ENCODE results near the gene TNKS1BP1.

Gene TNKS1BP1

GRCh38 chr11:57361926-57362325 lies 37.2 kb upstream of the TNKS1BP1 start:
- no peak for TF ChIP-seq FOXP2 (optimal IDR thresholded peaks at IDR 0.05; ENCODE audit: borderline replicate concordance, extremely low read depth, extremely low read length, insufficient read depth)
- TF ChIP-seq REST (IDR thresholded peaks at IDR 0.05; ENCODE audit: insufficient read depth in 1 of 2, low read depth in 2 of 2, low read length in 2 of 2) = no peak
- no peak for TF ChIP-seq SIN3A (IDR thresholded peaks at IDR 0.05; ENCODE audit: borderline replicate concordance, insufficient read depth, low read length)
- no peak for TF ChIP-seq TAF1 (IDR thresholded peaks at IDR 0.05; ENCODE audit: borderline replicate concordance, insufficient read depth, low read length)
- no peak for TF ChIP-seq POLR2AphosphoS5 (IDR thresholded peaks at IDR 0.05; ENCODE audit: low read depth, low read length)

GRCh38 chr11:57360991-57361390 lies 36.2 kb upstream of the TNKS1BP1 start:
- TF ChIP-seq TAF1 (IDR thresholded peaks at IDR 0.05; ENCODE audit: borderline replicate concordance, insufficient read depth, low read length) (no peak), FOXP2 (optimal IDR thresholded peaks at IDR 0.05; ENCODE audit: borderline replicate concordance, extremely low read depth, extremely low read length, insufficient read depth) (no peak), REST (IDR thresholded peaks at IDR 0.05; ENCODE audit: insufficient read depth in 1 of 2, low read depth in 2 of 2, low read length in 2 of 2) (no peak), SIN3A (IDR thresholded peaks at IDR 0.05; ENCODE audit: borderline replicate concordance, insufficient read depth, low read length) (no peak), POLR2AphosphoS5 (IDR thresholded peaks at IDR 0.05; ENCODE audit: low read depth, low read length) (no peak)

GRCh38 chr11:57359896-57360690 lies 35.3 kb upstream of the TNKS1BP1 start:
- TF ChIP-seq TAF1 (IDR thresholded peaks at IDR 0.05; ENCODE audit: borderline replicate concordance, insufficient read depth, low read length) = no peak
- TF ChIP-seq SIN3A (IDR thresholded peaks at IDR 0.05; ENCODE audit: borderline replicate concordance, insufficient read depth, low read length) = no peak
- no peak for TF ChIP-seq POLR2AphosphoS5 (IDR thresholded peaks at IDR 0.05; ENCODE audit: low read depth, low read length)
- TF ChIP-seq REST (IDR thresholded peaks at IDR 0.05; ENCODE audit: insufficient read depth in 1 of 2, low read depth in 2 of 2, low read length in 2 of 2) = no peak
- TF ChIP-seq FOXP2 (optimal IDR thresholded peaks at IDR 0.05; ENCODE audit: borderline replicate concordance, extremely low read depth, extremely low read length, insufficient read depth) = no peak

GRCh38 chr11:57359396-57359795 lies 34.6 kb upstream of the TNKS1BP1 start:
- TF ChIP-seq REST (IDR thresholded peaks at IDR 0.05; ENCODE audit: insufficient read depth in 1 of 2, low read depth in 2 of 2, low read length in 2 of 2) = no peak
- no peak for TF ChIP-seq TAF1 (IDR thresholded peaks at IDR 0.05; ENCODE audit: borderline replicate concordance, insufficient read depth, low read length)
- TF ChIP-seq SIN3A (IDR thresholded peaks at IDR 0.05; ENCODE audit: borderline replicate concordance, insufficient read depth, low read length) = no peak
- TF ChIP-seq POLR2AphosphoS5 (IDR thresholded peaks at IDR 0.05; ENCODE audit: low read depth, low read length) = no peak
- TF ChIP-seq FOXP2 (optimal IDR thresholded peaks at IDR 0.05; ENCODE audit: borderline replicate concordance, extremely low read depth, extremely low read length, insufficient read depth) = no peak
